GM12874 (cell line): Measurements from ENCODE around the gene SIRT6.

Experiments
- CTCF ChIP-seq: IDR thresholded peaks from 2 replicates; pipeline ENCODE4 v1.5.1; 2011; ENCODE audit warnings: low read depth, mild to moderate bottlenecking, control low read depth, low read length, moderate library complexity; ENCODE audit not compliant: insufficient read depth

The SIRT6 gene

GRCh38 chr19:4196009-4196408, 13.6 kb upstream of the SIRT6 start:
- TF ChIP-seq CTCF = no peak

GRCh38 chr19:4194353-4194752, 12.0 kb upstream of the SIRT6 start:
- no peak for TF ChIP-seq CTCF

- no peak for TF ChIP-seq CTCF
Observed at GRCh38 chr19:4189641-4190040, 7.3 kb upstream of the SIRT6 start.

- TF ChIP-seq CTCF = no peak
Observed at GRCh38 chr19:4187313-4188122, 5.2 kb upstream of the SIRT6 start.

- TF ChIP-seq CTCF = peak; percentile 93
Observed at GRCh38 chr19:4186087-4186993, 4.0 kb upstream of the SIRT6 start.

- no peak for TF ChIP-seq CTCF
Observed at GRCh38 chr19:4185413-4186086, 3.2 kb upstream of the SIRT6 start.

GRCh38 chr19:4184718-4185352, 2.5 kb upstream of the SIRT6 start:
- no peak for TF ChIP-seq CTCF
